ENCODE results near the gene KDM5A.
"Not testable (repeated sequence)": the region's sequence is repeated elsewhere in the genome, so short reads cannot be mapped to it uniquely, and the experiment has no call there.

KDM5A gene

GRCh38 chr12:308511-308910 lies 80.6 kb downstream of the KDM5A start:
- Histone ChIP-seq H3K36me3 (ENCODE audit: insufficient read depth, low read length) (peaks cover 84% of the 10 kb centered on the region), H3K4me3 (no peak overlapping the region), H3K9me3 (ENCODE audit: low read depth, low read length) (no peaks in the 10 kb centered on the region), H3K27ac (no peak overlapping the region), H3K9ac (ENCODE audit: insufficient read length) (no peak overlapping the region)
- no peak for DNase-seq (ENCODE audit: low read depth, low spot score)
- TF ChIP-seq FOXP2 (optimal IDR thresholded peaks at IDR 0.05; ENCODE audit: control extremely low read depth, extremely low read length, insufficient read depth), result no peak
- no peak for TF ChIP-seq POLR2AphosphoS5 (IDR thresholded peaks at IDR 0.05; ENCODE audit: borderline replicate concordance, low read depth, low read length)

GRCh38 chr12:307406-307805 lies 81.7 kb downstream of the KDM5A start:
- H3K9me3 ChIP-seq (ENCODE audit: low read depth, low read length), result no peaks in the 10 kb centered on the region

GRCh38 chr12:304805-305204 lies 84.3 kb downstream of the KDM5A start:
- no peak overlapping the region for H3K4me3 ChIP-seq
- no peaks in the 10 kb centered on the region for H3K9me3 ChIP-seq (ENCODE audit: low read depth, low read length)
- no peak overlapping the region for H3K27ac ChIP-seq
- H3K9ac ChIP-seq (ENCODE audit: insufficient read length), result no peak overlapping the region
- TF ChIP-seq EZH2 (IDR thresholded peaks at IDR 0.05) (no peak), FOXP2 (optimal IDR thresholded peaks at IDR 0.05; ENCODE audit: control extremely low read depth, extremely low read length, insufficient read depth) (no peak), POLR2AphosphoS5 (IDR thresholded peaks at IDR 0.05; ENCODE audit: borderline replicate concordance, low read depth, low read length) (no peak)
- H3K36me3 ChIP-seq (ENCODE audit: insufficient read depth, low read length), result peaks cover 60% of the 10 kb centered on the region
- DNase-seq (ENCODE audit: low read depth, low spot score), result no peak

More at GRCh38 chr12:307406-307805, 81.7 kb downstream of the KDM5A start:
- no peak overlapping the region for H3K4me3 ChIP-seq
- H3K36me3 ChIP-seq (ENCODE audit: insufficient read depth, low read length), result peaks cover 84% of the 10 kb centered on the region
- TF ChIP-seq EZH2 (IDR thresholded peaks at IDR 0.05) (no peak), FOXP2 (optimal IDR thresholded peaks at IDR 0.05; ENCODE audit: control extremely low read depth, extremely low read length, insufficient read depth) (no peak), POLR2AphosphoS5 (IDR thresholded peaks at IDR 0.05; ENCODE audit: borderline replicate concordance, low read depth, low read length) (no peak)
- no peak overlapping the region for H3K9ac ChIP-seq (ENCODE audit: insufficient read length)
- no peak for DNase-seq (ENCODE audit: low read depth, low spot score)
- H3K27ac ChIP-seq, result no peak overlapping the region

- not testable (repeated sequence) for H3K9ac ChIP-seq (ENCODE audit: insufficient read length)
- peaks cover 44% of the 10 kb centered on the region for H3K36me3 ChIP-seq (ENCODE audit: insufficient read depth, low read length)
Measured at GRCh38 chr12:302766-303165, 86.4 kb downstream of the KDM5A start.

GRCh38 chr12:300166-300565 lies 89.0 kb downstream of the KDM5A start:
- H3K36me3 ChIP-seq (ENCODE audit: insufficient read depth, low read length), result peaks cover 46% of the 10 kb centered on the region
- not testable (repeated sequence) for H3K9me3 ChIP-seq (ENCODE audit: low read depth, low read length); H3K4me3 ChIP-seq; H3K9ac ChIP-seq (ENCODE audit: insufficient read length); H3K27ac ChIP-seq; DNase-seq (ENCODE audit: low read depth, low spot score)

More at GRCh38 chr12:302766-303165, 86.4 kb downstream of the KDM5A start:
- DNase-seq (ENCODE audit: low read depth, low spot score); H3K9me3 ChIP-seq (ENCODE audit: low read depth, low read length); H3K4me3 ChIP-seq; H3K27ac ChIP-seq: not testable (repeated sequence)

GRCh38 chr12:299511-299910 lies 89.6 kb downstream of the KDM5A start:
- not testable (repeated sequence) for H3K4me3 ChIP-seq; H3K9ac ChIP-seq (ENCODE audit: insufficient read length); H3K9me3 ChIP-seq (ENCODE audit: low read depth, low read length); H3K27ac ChIP-seq; DNase-seq (ENCODE audit: low read depth, low spot score)
- H3K36me3 ChIP-seq (ENCODE audit: insufficient read depth, low read length), result peaks cover 49% of the 10 kb centered on the region

GRCh38 chr12:298059-298458 lies 91.1 kb downstream of the KDM5A start:
- peaks cover 48% of the 10 kb centered on the region for H3K36me3 ChIP-seq (ENCODE audit: insufficient read depth, low read length)
- not testable (repeated sequence) for H3K27ac ChIP-seq; DNase-seq (ENCODE audit: low read depth, low spot score); H3K9me3 ChIP-seq (ENCODE audit: low read depth, low read length); H3K4me3 ChIP-seq; H3K9ac ChIP-seq (ENCODE audit: insufficient read length)

- Histone ChIP-seq H3K9me3 (ENCODE audit: low read depth, low read length) (no peaks in the 10 kb centered on the region), H3K9ac (ENCODE audit: insufficient read length) (no peak overlapping the region), H3K4me3 (no peak overlapping the region), H3K36me3 (ENCODE audit: insufficient read depth, low read length) (peaks cover 61% of the 10 kb centered on the region), H3K27ac (no peak overlapping the region)
- no peak for DNase-seq (ENCODE audit: low read depth, low spot score)
- TF ChIP-seq FOXP2 (optimal IDR thresholded peaks at IDR 0.05; ENCODE audit: control extremely low read depth, extremely low read length, insufficient read depth) (no peak), POLR2AphosphoS5 (IDR thresholded peaks at IDR 0.05; ENCODE audit: borderline replicate concordance, low read depth, low read length) (no peak)
Measured at GRCh38 chr12:295132-295531, 94.0 kb downstream of the KDM5A start.

GRCh38 chr12:293199-293598 lies 95.9 kb downstream of the KDM5A start:
- Histone ChIP-seq H3K9ac (ENCODE audit: insufficient read length) (no peak overlapping the region), H3K4me3 (no peak overlapping the region), H3K36me3 (ENCODE audit: insufficient read depth, low read length) (peaks cover 62% of the 10 kb centered on the region), H3K27ac (no peak overlapping the region), H3K9me3 (ENCODE audit: low read depth, low read length) (no peaks in the 10 kb centered on the region)
- DNase-seq (ENCODE audit: low read depth, low spot score), result no peak
- TF ChIP-seq EZH2 (IDR thresholded peaks at IDR 0.05) (no peak), POLR2AphosphoS5 (IDR thresholded peaks at IDR 0.05; ENCODE audit: borderline replicate concordance, low read depth, low read length) (no peak), FOXP2 (optimal IDR thresholded peaks at IDR 0.05; ENCODE audit: control extremely low read depth, extremely low read length, insufficient read depth) (no peak)

- H3K9ac ChIP-seq (ENCODE audit: insufficient read length), result no peak overlapping the region
- peaks cover 60% of the 10 kb centered on the region for H3K36me3 ChIP-seq (ENCODE audit: insufficient read depth, low read length)
- TF ChIP-seq EZH2 (IDR thresholded peaks at IDR 0.05), result no peak
- no peak for DNase-seq (ENCODE audit: low read depth, low spot score)
- no peak overlapping the region for H3K4me3 ChIP-seq
- no peak overlapping the region for H3K27ac ChIP-seq
- no peaks in the 10 kb centered on the region for H3K9me3 ChIP-seq (ENCODE audit: low read depth, low read length)
Measured at GRCh38 chr12:292186-292585, 96.9 kb downstream of the KDM5A start.

All from SK-N-MC (cell line).